Stimulated activated memory B cell treated with anti-CD40 and anti-IgM and Interleukin-4, amounts not matched to agents 10 μg/mL and 1 μg/mL and 100 μg/mL, for 72 hours (primary cell): ENCODE data around the gene OR13H1.
"Not testable (repeated sequence)": the region's sequence is repeated elsewhere in the genome, so short reads cannot be mapped to it uniquely, and the experiment has no call there.

ENCODE experiments used
- ATAC-seq: fragments of 150-1000 bp; cut with Tn5 transposase; 2 replicates; pipeline ENCODE4 v1.10.0; 2021
- H3K27ac Mint-ChIP-seq: one replicate; pipeline ENCODE4 v1.8.0; 2022; ENCODE audit warnings: mild to moderate bottlenecking, mixed read lengths
- H3K27me3 Mint-ChIP-seq: one replicate; pipeline ENCODE4 v1.8.0; 2022; ENCODE audit warnings: mixed read lengths
- H3K36me3 Mint-ChIP-seq: one replicate; pipeline ENCODE4 v1.8.0; 2022; ENCODE audit warnings: mixed read lengths
- H3K4me1 Mint-ChIP-seq: one replicate; pipeline ENCODE4 v1.8.0; 2022; ENCODE audit warnings: mixed read lengths
- H3K4me3 Mint-ChIP-seq: one replicate; pipeline ENCODE4 v1.8.0; 2022; ENCODE audit warnings: mild to moderate bottlenecking, moderate library complexity, mixed read lengths
- H3K9me3 Mint-ChIP-seq: one replicate; pipeline ENCODE4 v1.8.0; 2022; ENCODE audit warnings: mixed read lengths

Gene OR13H1

GRCh38 chrX:131578735-131579367 lies 35.0 kb downstream of the OR13H1 start:
- not testable (repeated sequence) for H3K4me3 Mint-ChIP-seq, H3K9me3 Mint-ChIP-seq, H3K4me1 Mint-ChIP-seq, H3K27me3 Mint-ChIP-seq, H3K36me3 Mint-ChIP-seq, H3K27ac Mint-ChIP-seq, ATAC-seq

GRCh38 chrX:131588995-131589394 lies 45.1 kb downstream of the OR13H1 start:
- no peak overlapping the region for H3K27ac Mint-ChIP-seq
- no peak overlapping the region for H3K4me3 Mint-ChIP-seq
- ATAC-seq: no peak
- no peaks in the 10 kb centered on the region for H3K27me3 Mint-ChIP-seq
- H3K9me3 Mint-ChIP-seq: no peaks in the 10 kb centered on the region
- no peaks in the 10 kb centered on the region for H3K36me3 Mint-ChIP-seq
- no peaks in the 10 kb centered on the region for H3K4me1 Mint-ChIP-seq
